Fibroblast of villous mesenchyme (primary cell): ENCODE results near the gene YBEY. TPM values are rescaled to one million over a fixed set of nuclear protein-coding genes. Genes with fewer than 3 reads are reported as not detected.
A peak's percentile ranks its signal among the peaks of the same experiment; 100 is the strongest.
"Not testable (repeated sequence)": the region's sequence is repeated elsewhere in the genome, so short reads cannot be mapped to it uniquely, and the experiment has no call there.

Experiments used
- DNase-seq: peaks from one replicate; pipeline ENCODE4 v3.0.0-alpha.2; 2010; ENCODE audit warnings: low read depth
- H3K4me3 ChIP-seq: 2 replicates; pipeline ENCODE4 v1.5.1; 2011; ENCODE audit warnings: low read depth, mild to moderate bottlenecking, low read length
- total RNA-seq: library from RNA; depleted of rRNA; stranded (reverse); fragments of >200 nt; gene quantifications from 2 replicates; pipeline ENCODE4 v1.2.3, GENCODE V29; 2012
- TF ChIP-seq, protein P1 (sequence below): IDR thresholded peaks from 2 replicates; pipeline ENCODE4 v1.5.1; 2012; ENCODE audit warnings: low read depth, mild to moderate bottlenecking, low read length; ENCODE audit not compliant: insufficient read depth

The YBEY gene, protein sequence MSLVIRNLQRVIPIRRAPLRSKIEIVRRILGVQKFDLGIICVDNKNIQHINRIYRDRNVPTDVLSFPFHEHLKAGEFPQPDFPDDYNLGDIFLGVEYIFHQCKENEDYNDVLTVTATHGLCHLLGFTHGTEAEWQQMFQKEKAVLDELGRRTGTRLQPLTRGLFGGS
- 10.3 and 10.4 TPM in 2 replicates for total RNA-seq

DNA sequence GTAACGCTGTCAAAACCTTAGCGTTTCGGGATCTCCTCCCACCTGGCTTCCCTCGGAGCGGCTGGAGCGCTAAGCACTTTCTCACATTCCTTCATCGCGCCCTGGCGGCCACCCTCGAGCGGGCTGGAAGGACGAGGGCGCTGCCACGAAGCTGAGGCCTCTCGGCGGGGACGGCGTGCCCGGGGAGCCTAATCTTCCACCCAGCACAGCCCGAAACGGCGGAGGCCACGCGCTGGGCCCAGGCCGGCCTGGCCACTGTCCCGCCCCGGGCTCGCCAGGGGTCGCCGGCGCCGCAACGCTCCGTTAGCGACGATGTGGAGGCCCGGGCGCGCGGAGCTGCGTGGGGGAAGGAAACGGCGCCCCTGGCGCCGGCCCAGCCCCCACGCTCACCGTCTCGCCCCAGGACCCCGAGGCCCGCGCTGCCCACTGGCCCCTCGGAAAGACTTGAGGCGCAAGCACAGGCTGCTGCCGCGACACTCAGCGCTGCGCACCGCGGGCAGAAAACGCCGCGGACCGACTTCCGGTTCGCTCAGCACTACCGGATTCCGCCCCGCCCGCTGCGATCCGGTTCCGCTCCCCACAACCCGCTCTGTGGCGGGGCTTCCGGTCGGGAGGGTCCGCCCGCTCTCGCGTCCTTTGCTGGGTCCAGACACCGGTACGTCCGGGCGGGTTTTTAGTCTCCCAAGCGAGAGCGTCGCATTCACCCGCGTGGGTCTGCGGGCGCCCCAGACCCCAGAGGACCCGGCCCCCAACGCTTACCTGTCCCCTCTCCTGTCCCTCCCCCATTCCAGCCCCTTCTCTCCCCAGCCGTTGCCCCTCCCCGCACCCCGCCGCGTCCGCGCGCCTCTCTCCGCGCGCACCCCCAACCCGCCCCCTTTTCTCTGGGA, at the start of gene YBEY:
Gene YBEY (plus strand): TSS at position 582 of the 887 bp plus-strand sequence. CDS start 572 bp downstream, outside the sequence.
- H3K4me3 ChIP-seq, result peak within 1 kb of the TSS; percentile 79
- peak; percentile 93 for DNase-seq
- TF ChIP-seq, protein P1, sequence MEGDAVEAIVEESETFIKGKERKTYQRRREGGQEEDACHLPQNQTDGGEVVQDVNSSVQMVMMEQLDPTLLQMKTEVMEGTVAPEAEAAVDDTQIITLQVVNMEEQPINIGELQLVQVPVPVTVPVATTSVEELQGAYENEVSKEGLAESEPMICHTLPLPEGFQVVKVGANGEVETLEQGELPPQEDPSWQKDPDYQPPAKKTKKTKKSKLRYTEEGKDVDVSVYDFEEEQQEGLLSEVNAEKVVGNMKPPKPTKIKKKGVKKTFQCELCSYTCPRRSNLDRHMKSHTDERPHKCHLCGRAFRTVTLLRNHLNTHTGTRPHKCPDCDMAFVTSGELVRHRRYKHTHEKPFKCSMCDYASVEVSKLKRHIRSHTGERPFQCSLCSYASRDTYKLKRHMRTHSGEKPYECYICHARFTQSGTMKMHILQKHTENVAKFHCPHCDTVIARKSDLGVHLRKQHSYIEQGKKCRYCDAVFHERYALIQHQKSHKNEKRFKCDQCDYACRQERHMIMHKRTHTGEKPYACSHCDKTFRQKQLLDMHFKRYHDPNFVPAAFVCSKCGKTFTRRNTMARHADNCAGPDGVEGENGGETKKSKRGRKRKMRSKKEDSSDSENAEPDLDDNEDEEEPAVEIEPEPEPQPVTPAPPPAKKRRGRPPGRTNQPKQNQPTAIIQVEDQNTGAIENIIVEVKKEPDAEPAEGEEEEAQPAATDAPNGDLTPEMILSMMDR, result peak; percentile 38

DNA sequence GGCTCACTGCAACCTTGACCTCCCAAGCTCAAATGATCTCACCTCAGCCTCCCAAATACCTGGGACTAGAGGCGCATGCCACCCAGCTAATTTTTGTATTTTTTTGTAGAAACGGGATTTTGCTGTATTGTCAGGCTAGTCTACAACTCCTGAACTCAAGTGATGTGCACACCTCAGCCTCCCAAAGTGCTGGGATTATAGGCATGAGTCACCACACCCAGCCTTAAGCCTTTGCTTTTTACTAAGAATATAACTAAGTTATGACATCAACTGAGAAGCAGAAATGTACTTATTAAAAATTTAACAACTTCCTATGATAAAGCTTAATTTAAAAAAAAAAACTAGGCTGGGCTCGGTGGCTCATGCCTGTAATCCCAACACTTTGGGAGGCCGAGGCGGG, 48.7 kb upstream of the YBEY start:
- DNase-seq, result peak; percentile 33
- TF ChIP-seq, protein P1, result no peak
- H3K4me3 ChIP-seq, result no peak overlapping the region

DNA sequence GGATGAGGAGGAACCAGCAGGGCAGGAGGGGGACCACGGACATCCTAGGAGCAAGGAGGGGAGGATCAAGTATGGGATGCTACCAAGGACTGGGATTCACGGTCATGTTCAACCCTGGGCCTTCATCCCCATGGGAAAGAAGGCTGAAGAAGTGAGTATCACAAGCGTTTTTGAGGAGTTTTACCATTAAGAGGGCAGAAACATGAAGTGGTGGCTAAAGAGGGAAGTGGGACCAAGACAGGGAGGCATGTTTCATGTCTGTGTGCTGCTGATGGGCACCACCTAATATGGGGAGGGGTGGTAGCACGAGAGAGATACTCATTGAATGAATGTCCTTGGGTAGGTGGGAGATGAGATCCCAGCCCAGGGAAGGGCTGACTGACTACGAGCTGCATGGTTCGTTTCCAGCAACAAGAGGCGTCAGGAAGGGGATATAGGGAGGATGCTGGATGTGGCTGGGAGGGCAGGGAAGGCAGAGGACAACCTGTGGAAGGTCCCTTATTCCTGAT, 46.3 kb upstream of the YBEY start:
- DNase-seq, result no peak
- no peak overlapping the region for H3K4me3 ChIP-seq
- TF ChIP-seq, protein P1, result no peak

DNA sequence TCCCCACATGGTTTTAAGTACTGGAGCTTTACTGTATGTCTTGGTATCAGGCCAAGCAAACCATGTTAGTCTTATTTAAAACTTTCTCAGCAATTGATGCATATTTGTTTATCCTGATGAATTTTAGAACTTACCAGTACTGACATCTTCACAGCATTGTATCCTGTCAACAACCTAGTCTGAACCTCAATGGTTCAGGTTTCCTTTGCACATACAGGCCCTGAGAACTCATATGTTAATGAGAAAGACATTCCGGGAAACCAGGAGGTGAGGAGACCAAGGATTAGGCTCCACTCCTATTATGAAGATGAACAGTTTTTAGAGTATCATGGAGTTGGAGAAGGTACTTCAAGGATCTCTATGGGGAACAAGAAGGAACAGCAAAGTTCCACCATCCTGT, 44.6 kb upstream of the YBEY start:
- H3K4me3 ChIP-seq, DNase-seq: not testable (repeated sequence)

DNA sequence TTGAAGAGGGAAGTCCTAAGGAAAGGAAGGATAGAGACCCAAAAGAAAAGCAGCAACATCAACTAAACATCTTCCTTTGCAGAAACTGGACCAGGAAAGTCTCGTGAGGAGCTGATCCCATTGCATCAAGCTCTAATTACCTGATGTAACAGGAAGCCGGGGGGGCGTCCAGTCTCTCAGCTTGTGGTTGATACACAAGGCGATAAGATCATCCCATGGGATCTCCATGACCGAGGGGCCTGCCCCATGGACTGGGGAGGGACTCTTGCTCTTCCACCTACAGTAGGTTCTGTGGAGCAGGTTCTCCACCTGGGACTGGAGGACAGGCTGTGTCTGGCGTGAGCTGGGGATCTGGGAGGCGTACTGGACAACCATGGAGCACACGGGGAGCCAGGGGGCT, 42.8 kb upstream of the YBEY start:
- DNase-seq, result no peak
- no peak overlapping the region for H3K4me3 ChIP-seq
- TF ChIP-seq, protein P1, result no peak

DNA sequence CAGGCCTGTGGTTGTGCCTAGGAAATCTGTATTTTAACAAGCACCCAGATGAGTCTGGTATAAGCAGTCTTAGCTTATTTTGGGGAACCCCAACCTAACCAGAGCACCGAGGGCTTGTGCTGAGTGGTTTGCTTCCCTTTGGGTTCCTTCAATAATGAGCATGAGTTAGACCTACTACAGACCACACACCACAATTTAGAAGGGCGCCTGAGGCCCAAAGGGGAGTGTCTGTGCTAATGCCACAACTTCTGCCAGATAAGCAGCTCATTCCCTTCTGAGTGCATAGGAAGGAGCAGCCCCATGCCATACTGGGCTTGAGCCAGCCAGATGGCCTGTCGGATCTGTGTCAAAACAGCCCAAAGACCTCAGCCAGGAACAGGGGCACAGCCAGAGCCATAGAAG, 42.2 kb upstream of the YBEY start:
- DNase-seq, result no peak
- H3K4me3 ChIP-seq, result no peak overlapping the region
- TF ChIP-seq, protein P1, result no peak

DNA sequence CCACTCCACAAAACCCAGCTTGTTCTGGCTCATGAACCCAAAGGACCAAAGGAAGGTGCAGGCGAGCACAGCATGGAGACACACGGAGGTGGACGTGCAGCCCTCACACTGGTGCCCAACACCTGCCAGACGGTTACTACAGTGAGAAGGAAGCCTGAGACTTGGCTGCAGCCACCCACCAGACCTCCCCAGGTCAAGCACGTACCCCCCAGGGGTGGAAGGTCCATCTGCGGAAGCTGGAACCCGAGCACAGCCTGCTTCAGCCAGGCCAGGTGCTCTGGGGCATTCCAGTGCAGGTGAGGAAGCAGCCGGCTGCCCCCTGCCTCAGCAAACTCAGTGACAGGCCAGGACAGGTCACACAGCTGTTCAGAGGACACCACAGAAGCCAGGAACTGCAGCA, 41.5 kb upstream of the YBEY start:
- no peak for DNase-seq
- H3K4me3 ChIP-seq, result no peak overlapping the region
- TF ChIP-seq, protein P1, result no peak
